Cardiac atrium fibroblast (primary cell): ENCODE results near the gene CHID1. TPM values are rescaled to one million over a fixed set of nuclear protein-coding genes. Genes with fewer than 3 reads are reported as not detected.

Experiments used
- total RNA-seq: library from RNA; depleted of rRNA; stranded (reverse); fragments of >200 nt; gene quantifications from 2 replicates; pipeline ENCODE4 v1.2.3, GENCODE V29; 2015

The CHID1 gene
- total RNA-seq, result 93.6 and 228 TPM in 2 replicates

DNA sequence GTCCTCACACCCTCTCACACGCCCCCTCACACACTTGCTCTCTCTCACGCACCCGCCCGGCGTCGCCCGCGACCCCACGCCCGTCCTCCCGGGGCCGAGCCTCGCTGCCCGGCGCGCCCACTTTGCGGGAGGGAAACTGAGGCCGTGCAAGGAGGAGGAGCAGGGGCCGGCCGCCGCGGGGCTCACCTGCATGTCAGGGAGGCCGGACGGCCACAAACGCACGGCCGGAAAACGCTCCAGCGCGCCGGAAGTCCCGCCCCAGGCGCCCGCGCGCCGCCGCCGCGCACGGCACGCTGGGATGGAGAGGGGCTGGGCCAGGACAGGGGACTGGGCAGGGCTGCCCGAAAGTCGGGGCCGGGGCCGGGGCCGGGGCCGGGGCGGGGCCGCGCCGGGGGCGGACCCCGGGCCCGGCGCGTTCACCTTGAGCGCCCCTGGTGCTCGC lies at the start of gene CHID1:
TSS of gene CHID1 (minus strand) at position 222 of the 442 bp plus-strand sequence. CDS start 5,994 bp downstream, outside the sequence.

DNA sequence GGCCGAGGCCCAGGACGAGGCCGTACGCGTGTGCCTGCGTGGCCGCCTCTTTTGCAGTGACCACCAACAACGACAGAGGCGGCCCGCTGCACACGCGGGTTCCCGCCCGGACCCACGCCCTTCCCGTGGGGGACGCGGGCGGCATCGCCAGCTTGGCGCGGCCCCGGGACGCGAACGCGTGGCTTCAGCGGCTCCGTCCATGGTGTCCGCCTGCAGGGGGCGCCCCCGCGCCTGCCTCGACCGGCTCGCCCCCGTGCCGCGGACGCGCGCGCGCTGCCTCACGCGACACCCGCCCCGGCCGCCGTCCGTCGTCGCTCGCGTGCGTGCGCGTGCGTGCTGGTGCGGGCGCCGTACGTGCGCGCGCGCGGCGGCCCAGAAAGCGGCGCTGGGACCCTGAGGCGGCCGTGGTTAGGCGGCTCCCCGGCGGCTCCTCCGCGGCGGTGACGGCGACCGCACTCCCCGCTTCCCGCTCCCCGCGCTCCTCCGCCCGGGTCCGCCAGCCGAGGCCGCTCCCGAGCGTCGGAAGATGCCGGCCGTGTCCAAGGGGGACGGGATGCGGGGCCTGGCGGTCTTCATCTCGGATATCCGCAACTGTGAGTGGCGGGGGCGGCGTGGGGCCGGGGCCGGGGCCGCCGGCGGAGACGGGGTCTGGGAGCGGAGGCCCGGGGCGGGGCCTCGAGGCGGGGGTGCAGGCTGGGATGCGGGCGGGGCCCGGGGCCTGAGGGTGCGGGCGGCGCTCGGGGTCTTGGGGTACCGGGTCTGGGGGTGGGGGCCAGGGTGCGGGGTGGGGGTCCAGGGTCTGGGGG lies 15.1 kb upstream of the CHID1 start, which contains the start of gene AP2A2:
TSS of gene AP2A2 (plus strand) at position 375 of the 806 bp plus-strand sequence. CDS start at position 527, 152 bp downstream.

DNA sequence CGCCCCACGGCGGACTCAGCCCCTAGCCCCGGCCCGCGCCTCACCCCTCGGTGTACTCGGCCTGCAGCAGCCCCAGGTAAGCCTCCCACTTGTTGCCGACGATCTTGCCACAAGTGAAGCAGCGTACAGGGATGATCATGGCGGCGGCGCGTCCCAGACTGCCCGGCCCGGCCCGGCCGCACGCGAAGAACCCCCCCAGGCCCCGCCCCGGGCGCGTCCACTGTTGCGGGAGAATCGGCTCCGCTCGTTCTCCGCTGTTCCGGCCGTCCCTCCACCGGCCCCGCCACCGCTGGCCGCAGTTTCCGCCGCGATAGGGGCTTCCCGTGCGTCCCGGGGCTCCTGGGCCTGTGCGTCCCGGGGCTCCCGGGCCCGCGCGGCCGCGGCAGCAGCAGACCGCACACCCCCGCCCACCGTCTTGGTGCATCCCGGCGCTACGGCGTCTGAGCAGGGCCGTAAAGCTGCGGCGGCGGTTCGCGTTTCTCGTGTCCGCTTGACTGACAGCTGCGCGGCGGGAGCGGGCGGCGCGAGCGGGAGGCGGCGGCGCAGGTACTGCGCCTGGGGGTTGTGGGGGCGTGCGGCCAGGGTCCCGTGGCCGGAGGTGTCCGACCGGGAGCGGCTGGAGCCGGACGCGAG lies 68.1 kb downstream of the CHID1 start, which contains the start of the genes POLR2L and TSPAN4:
TSS of gene POLR2L (minus strand) at position 160 of the 633 bp plus-strand sequence. CDS start at position 139, 21 bp downstream.
TSS of gene TSPAN4 (plus strand) at position 483 of the 633 bp plus-strand sequence. CDS start 7,453 bp downstream, outside the sequence.

DNA sequence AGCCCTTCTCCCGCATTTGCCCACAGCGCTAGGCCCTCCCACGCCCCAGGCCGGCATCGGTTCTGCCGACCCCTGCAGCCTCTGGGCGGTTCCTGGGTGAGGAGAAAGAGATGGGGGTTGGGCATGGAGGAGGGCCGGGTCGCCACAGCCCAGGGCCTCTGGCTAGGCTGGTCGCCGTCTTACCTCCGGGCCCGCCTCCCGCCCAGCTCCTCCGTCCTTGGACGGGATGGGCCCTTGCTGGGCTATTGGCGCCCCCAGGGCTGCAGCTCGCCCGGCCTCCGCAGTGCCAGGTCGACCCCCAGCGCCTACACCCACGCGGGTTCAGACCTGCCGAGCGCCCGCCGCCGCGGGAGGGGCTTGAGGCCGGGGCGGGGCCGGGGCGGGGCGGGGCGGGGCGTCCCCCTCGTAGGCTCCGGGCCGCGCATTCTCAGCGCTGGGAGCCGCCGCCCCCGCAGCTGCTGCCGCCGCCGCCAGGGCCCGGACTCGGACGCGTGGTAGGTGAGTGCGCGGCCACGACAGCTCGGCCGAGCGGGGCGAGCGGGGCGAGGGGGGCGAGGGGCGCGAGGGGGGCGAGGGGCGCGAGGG lies 78.0 kb downstream of the CHID1 start, which contains the start of gene CD151:
TSS of gene CD151 (plus strand) at position 424 of the 585 bp plus-strand sequence. CDS start 3,118 bp downstream, outside the sequence.

DNA sequence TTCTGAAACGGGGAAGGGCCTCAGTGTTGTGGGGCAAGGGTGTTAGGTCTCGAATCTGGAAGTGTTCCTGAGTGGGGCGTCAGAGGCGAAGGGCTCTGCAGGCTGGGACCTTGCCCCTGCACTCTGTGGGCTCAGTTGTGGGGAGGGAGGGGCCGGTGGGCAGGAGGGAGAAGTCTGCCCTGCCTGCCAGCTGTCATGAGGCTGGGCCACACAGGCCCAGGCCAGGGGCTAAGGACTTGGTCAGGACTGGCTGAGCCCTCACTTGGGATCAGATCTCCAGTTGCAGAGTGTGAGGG lies 82.8 kb downstream of the CHID1 start, which contains the start of gene CRACR2B:
TSS of gene CRACR2B (plus strand) at position 23 of the 296 bp plus-strand sequence. CDS start 689 bp downstream, outside the sequence.

DNA sequence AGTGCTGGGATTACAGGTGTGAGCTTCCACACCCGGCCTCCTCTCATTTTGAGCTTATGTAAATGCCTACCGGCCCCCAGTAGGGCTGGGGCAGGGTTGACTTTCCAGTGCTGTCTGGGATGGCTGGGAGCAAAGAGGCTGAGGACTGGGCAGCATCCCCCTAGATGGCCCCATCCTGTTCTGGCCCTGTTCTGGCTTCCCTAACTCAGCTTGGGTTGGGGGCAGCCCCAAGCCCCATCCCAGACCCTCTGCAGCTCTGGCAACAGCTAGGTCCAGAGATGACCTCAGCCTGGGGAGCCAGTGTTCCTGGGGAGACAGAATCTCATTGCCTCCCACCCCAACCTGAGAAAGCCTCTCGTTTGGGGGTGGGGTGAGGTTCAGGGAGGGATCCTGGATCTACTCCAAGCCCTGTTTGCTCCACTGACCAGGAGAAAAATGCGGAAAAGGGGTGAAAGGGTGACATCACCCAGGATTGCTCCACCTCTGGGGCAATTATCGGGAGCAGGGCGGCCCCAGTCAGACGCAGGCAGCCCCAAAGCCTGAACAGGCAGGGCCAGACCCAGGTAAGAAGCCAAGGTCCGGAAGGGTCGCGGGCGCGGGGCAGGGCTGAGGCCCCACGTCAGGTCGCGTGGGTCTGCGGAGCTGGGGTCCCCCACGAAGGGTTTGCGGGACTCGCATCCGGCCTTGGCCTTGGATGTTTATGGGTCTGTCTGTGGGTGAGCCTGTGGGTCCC lies 92.0 kb downstream of the CHID1 start, which contains the start of gene PNPLA2:
TSS of gene PNPLA2 (plus strand) at position 519 of the 733 bp plus-strand sequence. CDS start 805 bp downstream, outside the sequence.

Other genes with a start within 250 kb of the CHID1 start
- 25.1 and 28.2 TPM in 2 replicates for gene DEAF1, start 215.6 kb downstream of the CHID1 start, total RNA-seq
- 16.6 and 29.0 TPM in 2 replicates for gene TMEM80, start 215.0 kb downstream of the CHID1 start, total RNA-seq
- gene EPS8L2, start 204.6 kb downstream of the CHID1 start, total RNA-seq, result 11.7 and 14.1 TPM in 2 replicates
- 167 and 182 TPM in 2 replicates for gene TALDO1, start 163.3 kb downstream of the CHID1 start, total RNA-seq
- 39.0 and 42.3 TPM in 2 replicates for gene GATD1, start 133.3 kb downstream of the CHID1 start, total RNA-seq
- gene CEND1, start 120.7 kb downstream of the CHID1 start, total RNA-seq, result 0.97 and 2.2 TPM in 2 replicates
- 26.9 and 46.8 TPM in 2 replicates for gene SLC25A22, start 112.5 kb downstream of the CHID1 start, total RNA-seq
- gene PIDD1, start 105.6 kb downstream of the CHID1 start, total RNA-seq, result 5.2 and 7.2 TPM in 2 replicates
- gene RPLP2, start 100.8 kb downstream of the CHID1 start, total RNA-seq, result 498 and 553 TPM in 2 replicates
- gene PNPLA2, start 91.9 kb downstream of the CHID1 start, total RNA-seq, result 27.1 and 29.4 TPM in 2 replicates
- gene CRACR2B, start 82.9 kb downstream of the CHID1 start, total RNA-seq, result 0.32 and 0.72 TPM in 2 replicates
- 654 and 667 TPM in 2 replicates for gene CD151, start 77.9 kb downstream of the CHID1 start, total RNA-seq
- gene POLR2L, start 68.3 kb downstream of the CHID1 start, total RNA-seq, result 209 and 229 TPM in 2 replicates
- gene TSPAN4, start 68.0 kb downstream of the CHID1 start, total RNA-seq, result 281 and 292 TPM in 2 replicates
- 49.2 and 63.0 TPM in 2 replicates for gene AP2A2, start 15.1 kb upstream of the CHID1 start, total RNA-seq
- gene MUC6, start 125.9 kb upstream of the CHID1 start, total RNA-seq, result not detected in 2 replicates
- gene MUC2, start 164.1 kb upstream of the CHID1 start, total RNA-seq, result not detected in 2 replicates
- gene MUC5AC, start 247.1 kb upstream of the CHID1 start, total RNA-seq, result not detected in 2 replicates